Measurements from ENCODE around the gene COG8. TPM values are rescaled to one million over a fixed set of nuclear protein-coding genes. Genes with fewer than 3 reads are reported as not detected.

COG8 gene
- total and polyA plus RNA-seq, 2 of the 8 experiments (the other 6 are each of a cell fraction or from before 2014, with no cell fraction given): 49.1 to 55.6 TPM

- TF ChIP-seq SRF (IDR thresholded peaks at IDR 0.05; ENCODE audit: low read depth, low read length) (no peak), JUN (IDR thresholded peaks at IDR 0.05; ENCODE audit: low read depth, low read length) (no peak), RNF2 (IDR thresholded peaks at IDR 0.05; ENCODE audit: borderline replicate concordance, low read depth, low read length, missing control alignments, poor library complexity, severe bottlenecking) (no peak), KDM4A (IDR thresholded peaks at IDR 0.05; ENCODE audit: low read depth, low read length, severe bottlenecking) (no peak), E2F6 (IDR thresholded peaks at IDR 0.05) (no peak), FOSL1 (IDR thresholded peaks at IDR 0.05; ENCODE audit: insufficient read depth, low read depth, low read length) (no peak), POLR2A (IDR thresholded peaks at IDR 0.05; ENCODE audit: control extremely low read depth in 1 of 2, low read depth in 2 of 2, low read length in 2 of 2) (no peak), NANOG (IDR thresholded peaks at IDR 0.05; ENCODE audit: insufficient read depth, low read depth, low read length, poor library complexity, severe bottlenecking) (no peak), KDM5A (IDR thresholded peaks at IDR 0.05; ENCODE audit: low read length) (no peak), EP300 (IDR thresholded peaks at IDR 0.05; ENCODE audit: borderline replicate concordance in 1 of 2, low read depth in 2 of 2, low read length in 2 of 2) (no peak), GABPA (IDR thresholded peaks at IDR 0.05; ENCODE audit: borderline replicate concordance, insufficient read depth, low read length) (no peak)
- H3K27ac ChIP-seq (ENCODE audit: low read depth, low read length): no peak overlapping the region
- ChIA-PET POLR2A (ENCODE audit: partially characterized antibody) (no interaction called here), CTCF (ENCODE audit: partially characterized antibody) (interaction anchor here (0.7 kb wide), 1 partner anchor 91 kb away, joined by 4 read pairs; no protein-coding TSS in a partner anchor)
- FAIRE-seq: no peak
- H3K9ac ChIP-seq (replicated peaks in 1 of 4; ENCODE audit: extremely low read depth in 1 of 4, low read depth in 3 of 4, low read length in 3 of 4): no peak overlapping the region
- H2BK5ac ChIP-seq (ENCODE audit: low read depth, low read length): no peak overlapping the region
- no peak for DNase-seq (ENCODE audit: low read depth in 1 of 2, low spot score in 2 of 2)
- no peak overlapping the region for H4K8ac ChIP-seq (ENCODE audit: extremely low read depth, insufficient read depth, low read length)
- H4K91ac ChIP-seq (replicated peaks; ENCODE audit: insufficient read length, low read length): no peak overlapping the region
- no peak overlapping the region for H2BK20ac ChIP-seq (ENCODE audit: low read length)
- no peak overlapping the region for H3K4ac ChIP-seq (replicated peaks; ENCODE audit: insufficient read length, low read depth, low read length)
- no peak overlapping the region for H2BK15ac ChIP-seq (ENCODE audit: low read length)
- no peak overlapping the region for H2BK120ac ChIP-seq (replicated peaks; ENCODE audit: low read depth, low read length)
- H3K4me1 ChIP-seq (replicated peaks in 1 of 4; ENCODE audit: control insufficient read depth in 3 of 4, insufficient read depth in 4 of 4, low read length in 3 of 4): peaks cover 0 to 3% (median under 1%) of the 10 kb centered on the region in 4 experiments; a peak in 3 of 7 replicates
- H4K5ac ChIP-seq (ENCODE audit: insufficient read length, low read depth, low read length): no peak overlapping the region
- no peaks in the 10 kb centered on the region; a peak in 1 of 8 replicates for H3K36me3 ChIP-seq (ENCODE audit: control insufficient read depth in 2 of 4, insufficient read depth in 4 of 4, low read length in 3 of 4)
- no peaks in the 10 kb centered on the region for H3K9me3 ChIP-seq (ENCODE audit: insufficient read depth in 2 of 2, low read depth in 1 of 2, low read length in 1 of 2)
- H3K4me2 ChIP-seq (ENCODE audit: insufficient read depth in 1 of 2, low read depth in 2 of 2, low read length in 2 of 2): no peak overlapping the region
- H3K23me2 ChIP-seq (ENCODE audit: low read depth, low read length): 0 out of 2 replicates have a peak, but pooled peaks cover 2% of the 10 kb centered on the region
- no peak overlapping the region for H3K56ac ChIP-seq (replicated peaks; ENCODE audit: insufficient read length, low read depth, low read length)
- no peak overlapping the region for H2AK5ac ChIP-seq (ENCODE audit: low read depth, low read length)
- no peaks in the 10 kb centered on the region for H3K79me1 ChIP-seq (ENCODE audit: low read depth, low read length)
- H4K20me1 ChIP-seq (replicated peaks in 1 of 2; ENCODE audit: control insufficient read depth in 1 of 2, insufficient read depth in 2 of 2, low read length in 2 of 2): peaks cover 2 to 3% of the 10 kb centered on the region in 2 experiments
- H2AFZ ChIP-seq (ENCODE audit: low read length): no peak overlapping the region
- no peak overlapping the region for H3K23ac ChIP-seq (ENCODE audit: insufficient read length)
- H3K79me2 ChIP-seq (ENCODE audit: control insufficient read depth in 1 of 2, insufficient read depth in 2 of 2, low read length in 2 of 2): peaks cover 0 to 3% of the 10 kb centered on the region in 2 experiments; a peak in 1 of 4 replicates
- no peak overlapping the region for H3K18ac ChIP-seq (ENCODE audit: extremely low read depth, low read length)
- H3K14ac ChIP-seq (ENCODE audit: insufficient read length): no peak overlapping the region
- H3K27me3 ChIP-seq (replicated peaks in 1 of 4; ENCODE audit: control insufficient read depth in 3 of 4, extremely low read depth in 1 of 4, insufficient read depth in 3 of 4, low read length in 3 of 4): no peaks in the 10 kb centered on the region
- no peak overlapping the region for H2BK12ac ChIP-seq (ENCODE audit: low read depth, low read length)
- no peak overlapping the region for H3K4me3 ChIP-seq (ENCODE audit: extremely low read depth in 1 of 4, insufficient read depth in 2 of 4, low read depth in 3 of 4, low read length in 4 of 4)
- WGBS, 2 experiments (ENCODE audit: extremely low coverage in 1 of 2, insufficient coverage in 1 of 2, insufficient read length in 1 of 2, insufficient replicate concordance in 2 of 2, low coverage in 1 of 2, low lambda C conversion rate in 2 of 2, missing lambda C conversion rate in 1 of 2): 89% methylated on average over 1 of the region's 1 CpG; no CpG with 5 or more reads in 1 of the 2 experiments
Observed at GRCh38 chr16:69307091-69307490, 32.3 kb downstream of the COG8 start.
